GM23338 (cell line): ENCODE data around the gene MTR. TPM values are rescaled to one million over a fixed set of nuclear protein-coding genes. Genes with fewer than 3 reads are reported as not detected.

Source experiments
- ATAC-seq: fragments of 200-7000 bp; cut with Tn5 transposase; 3 replicates; pipeline ENCODE4 v1.9.1; 2020
- DNase-seq: peaks from one replicate; pipeline ENCODE4 v3.0.0-alpha.2; 2015; ENCODE audit warnings: low spot score
- H2AFZ ChIP-seq: fragments of 200-600 bp; sonication (generic); 2 replicates; pipeline ENCODE4 v1.8.0; 2016; ENCODE audit warnings: antibody characterized with exemption, mild to moderate bottlenecking, moderate library complexity
- H3F3A ChIP-seq: fragments of 200-600 bp; sonication (generic); replicated peaks from 2 replicates; pipeline ENCODE4 v1.8.0; 2017; ENCODE audit warnings: antibody characterized with exemption, mixed run types, low read depth
- H3K27ac ChIP-seq: fragments of 200-600 bp; sonication (generic); 2 replicates; pipeline ENCODE4 v1.6.1; 2016; ENCODE audit warnings: low read depth
- H3K27me3 ChIP-seq: fragments of 200-600 bp; sonication (generic); 2 replicates; pipeline ENCODE4 v1.8.0; 2016; ENCODE audit warnings: mild to moderate bottlenecking, mixed run types, moderate library complexity; ENCODE audit not compliant: insufficient read depth
- H3K36me3 ChIP-seq: fragments of 200-600 bp; sonication (generic); 2 replicates; pipeline ENCODE4 v1.8.0; 2016; ENCODE audit warnings: mild to moderate bottlenecking; ENCODE audit not compliant: insufficient read depth
- H3K4me1 ChIP-seq: fragments of 200-600 bp; sonication (generic); 2 replicates; pipeline ENCODE4 v1.8.0; 2016; ENCODE audit warnings: mild to moderate bottlenecking, moderate library complexity; ENCODE audit not compliant: insufficient read depth
- H3K4me2 ChIP-seq: fragments of 200-600 bp; sonication (generic); 2 replicates; pipeline ENCODE4 v1.7.1; 2017; ENCODE audit warnings: mixed run types
- H3K4me3 ChIP-seq: fragments of 200-600 bp; sonication (generic); 2 replicates; pipeline ENCODE4 v1.6.1; 2016; ENCODE audit warnings: mixed run types
- H3K79me2 ChIP-seq: fragments of 200-600 bp; sonication (generic); replicated peaks from 2 replicates; pipeline ENCODE4 v1.8.0; 2017; ENCODE audit warnings: mild to moderate bottlenecking; ENCODE audit not compliant: insufficient read depth
- H3K9me2 ChIP-seq: fragments of 200-600 bp; sonication (generic); 2 replicates; pipeline ENCODE4 v1.8.0; 2017; ENCODE audit not compliant: insufficient read depth
- H4K20me1 ChIP-seq: fragments of 200-600 bp; sonication (generic); replicated peaks from 2 replicates; pipeline ENCODE4 v1.8.0; 2017; ENCODE audit warnings: mild to moderate bottlenecking; ENCODE audit not compliant: insufficient read depth
- H3K27ac Mint-ChIP-seq: 2 replicates; pipeline ENCODE4 v1.8.0; 2020; ENCODE audit warnings: inconsistent platforms, mild to moderate bottlenecking, moderate library complexity, mixed read lengths
- H3K27me3 Mint-ChIP-seq: 3 replicates; pipeline ENCODE4 v1.8.0; 2022; ENCODE audit warnings: low read depth, mild to moderate bottlenecking, moderate library complexity, mixed read lengths, inconsistent platforms; ENCODE audit not compliant: insufficient read depth, poor library complexity
- H3K36me3 Mint-ChIP-seq: 3 replicates; pipeline ENCODE4 v1.8.0; 2021; ENCODE audit warnings: low read depth, mild to moderate bottlenecking, inconsistent platforms, moderate library complexity, mixed read lengths
- H3K4me1 Mint-ChIP-seq: 3 replicates; pipeline ENCODE4 v1.8.0; 2020; ENCODE audit warnings: mild to moderate bottlenecking, inconsistent platforms, mixed read lengths
- H3K4me3 Mint-ChIP-seq: 3 replicates; pipeline ENCODE4 v1.8.0; 2021; ENCODE audit warnings: moderate library complexity, mild to moderate bottlenecking, inconsistent platforms, mixed read lengths
- H3K9me3 Mint-ChIP-seq: 3 replicates; pipeline ENCODE4 v1.8.0; 2020; ENCODE audit warnings: moderate library complexity, mild to moderate bottlenecking, inconsistent platforms, mixed read lengths
- CREB1 ChIP-seq: fragments of 250-450 bp; sonication (Bioruptor Pico); IDR thresholded peaks from 2 replicates; pipeline ENCODE4 v1.5.0; 2020; ENCODE audit warnings: low read depth, mild to moderate bottlenecking, moderate library complexity
- EZH2 ChIP-seq: fragments of 200-600 bp; sonication (generic); IDR thresholded peaks from one replicate; pipeline ENCODE4 v1.8.0; 2017; ENCODE audit warnings: antibody characterized with exemption, mild to moderate bottlenecking, low read depth; ENCODE audit not compliant: unreplicated experiment
- EZH2phosphoT487 ChIP-seq: fragments of 200-600 bp; sonication (generic); IDR thresholded peaks from one replicate; pipeline ENCODE4 v1.8.1; 2018; ENCODE audit warnings: antibody characterized with exemption; ENCODE audit not compliant: unreplicated experiment
- JUNB ChIP-seq: IDR thresholded peaks from one replicate; pipeline ENCODE4 v1.6.1; 2016; ENCODE audit warnings: antibody characterized with exemption; ENCODE audit not compliant: unreplicated experiment
- NANOG ChIP-seq: IDR thresholded peaks from 2 replicates; pipeline ENCODE4 v1.6.1; 2016; ENCODE audit warnings: antibody characterized with exemption, borderline replicate concordance
- POLR2AphosphoS5 ChIP-seq: IDR thresholded peaks from 2 replicates; pipeline ENCODE4 v1.6.1; 2016; ENCODE audit warnings: antibody characterized with exemption, low read depth
- STAT1 ChIP-seq: IDR thresholded peaks from one replicate; pipeline ENCODE4 v1.6.1; 2016; ENCODE audit warnings: antibody characterized with exemption; ENCODE audit not compliant: unreplicated experiment
- ZNF114 ChIP-seq: fragments of 250-450 bp; sonication (Bioruptor Pico); IDR thresholded peaks from 2 replicates; pipeline ENCODE4 v1.5.0; 2020; ENCODE audit warnings: mild to moderate bottlenecking, moderate library complexity
- ZNF331 ChIP-seq: fragments of 250-450 bp; sonication (Bioruptor Pico); IDR thresholded peaks from 2 replicates; pipeline ENCODE4 v1.5.0; 2020; ENCODE audit warnings: low read depth, mild to moderate bottlenecking, moderate library complexity
- polyA plus RNA-seq: library from polyadenylated mRNA; unstranded; fragments of >200 nt; fragmentation: Nextera tagmentation; extraction: Ambion mirVana; gene quantifications from 2 replicates; pipeline ENCODE4 v1.2.1, GENCODE V29; 2016
- total RNA-seq: library from RNA; depleted of rRNA; stranded (reverse); fragments of >200 nt; shearing (Covaris generic); gene quantifications from 2 replicates; pipeline ENCODE4 v1.2.3, GENCODE V29; 2014
- TF ChIP-seq, protein P1 (sequence below): fragments of 250-450 bp; sonication (Bioruptor Pico); IDR thresholded peaks from 2 replicates; pipeline ENCODE4 v1.5.0; 2020; ENCODE audit warnings: mild to moderate bottlenecking, moderate library complexity
- TF ChIP-seq, protein P2 (sequence below): IDR thresholded peaks from 2 replicates; pipeline ENCODE4 v1.6.1; 2016; ENCODE audit warnings: antibody characterized with exemption
- TF ChIP-seq, protein P3 (sequence below), 2 experiments: fragments of 200-600 bp in 1 of 2; sonication (generic) in 1 of 2; conservative IDR thresholded peaks; 2 replicates each; pipeline versions ENCODE4 v1.5.1 to v1.6.1; 2016 to 2017; ENCODE audit warnings: antibody characterized with exemption in 2 of 2, low read depth in 2 of 2, mild to moderate bottlenecking in 2 of 2, moderate library complexity in 1 of 2
- TF ChIP-seq, protein P4 (sequence below): IDR thresholded peaks from one replicate; pipeline ENCODE4 v1.6.1; 2018; ENCODE audit warnings: antibody characterized with exemption; ENCODE audit not compliant: unreplicated experiment

The MTR gene
- total and polyA plus RNA-seq, 2 experiments from 2014 or later = 6.4 to 20.0 TPM

DNA sequence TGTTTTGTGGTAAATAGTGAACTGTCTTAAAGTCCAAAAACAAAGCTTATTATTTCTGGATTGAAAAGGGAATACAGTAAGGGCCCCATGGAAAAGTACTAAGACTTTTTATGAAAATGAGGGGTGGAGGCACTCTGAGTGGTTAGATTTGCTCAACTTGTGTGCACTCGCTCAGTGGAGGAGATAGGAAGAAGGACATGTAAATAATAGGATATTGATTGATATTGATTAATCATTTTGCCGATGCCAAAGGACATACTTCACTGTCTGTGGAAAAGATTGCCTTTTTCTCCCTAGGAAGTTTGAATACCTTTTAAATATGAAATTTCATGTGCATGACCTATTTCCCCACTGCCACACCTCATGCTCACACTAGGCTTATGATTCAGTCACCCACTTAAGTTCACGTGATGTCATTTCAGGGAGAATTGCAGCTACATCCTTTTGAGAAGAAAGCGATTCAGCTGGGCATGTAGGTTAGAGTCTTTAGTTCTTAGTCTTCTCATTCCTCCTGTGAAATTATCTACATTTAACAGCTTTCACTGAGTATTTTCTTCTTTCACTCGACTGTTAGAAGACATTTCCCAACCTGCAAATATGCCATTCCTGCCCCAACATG is 5.0 kb downstream of the MTR start:
- Histone ChIP-seq H3K4me3 (no peak overlapping the region), H3K36me3 (no peaks in the 10 kb centered on the region), H2AFZ (no peak overlapping the region), H4K20me1 (peaks cover 13% of the 10 kb centered on the region), H3K27me3 (no peaks in the 10 kb centered on the region), H3K4me2 (no peak overlapping the region), H3K9me2 (no peaks in the 10 kb centered on the region), H3F3A (no peaks in the 10 kb centered on the region), H3K4me1 (0 out of 2 replicates have a peak, but pooled peaks cover 3% of the 10 kb centered on the region), H3K27ac (no peak overlapping the region), H3K79me2 (peaks cover 65% of the 10 kb centered on the region)
- no peak for TF ChIP-seq ZNF114 (CRISPR knock-in tag)
- TF ChIP-seq, protein P1, sequence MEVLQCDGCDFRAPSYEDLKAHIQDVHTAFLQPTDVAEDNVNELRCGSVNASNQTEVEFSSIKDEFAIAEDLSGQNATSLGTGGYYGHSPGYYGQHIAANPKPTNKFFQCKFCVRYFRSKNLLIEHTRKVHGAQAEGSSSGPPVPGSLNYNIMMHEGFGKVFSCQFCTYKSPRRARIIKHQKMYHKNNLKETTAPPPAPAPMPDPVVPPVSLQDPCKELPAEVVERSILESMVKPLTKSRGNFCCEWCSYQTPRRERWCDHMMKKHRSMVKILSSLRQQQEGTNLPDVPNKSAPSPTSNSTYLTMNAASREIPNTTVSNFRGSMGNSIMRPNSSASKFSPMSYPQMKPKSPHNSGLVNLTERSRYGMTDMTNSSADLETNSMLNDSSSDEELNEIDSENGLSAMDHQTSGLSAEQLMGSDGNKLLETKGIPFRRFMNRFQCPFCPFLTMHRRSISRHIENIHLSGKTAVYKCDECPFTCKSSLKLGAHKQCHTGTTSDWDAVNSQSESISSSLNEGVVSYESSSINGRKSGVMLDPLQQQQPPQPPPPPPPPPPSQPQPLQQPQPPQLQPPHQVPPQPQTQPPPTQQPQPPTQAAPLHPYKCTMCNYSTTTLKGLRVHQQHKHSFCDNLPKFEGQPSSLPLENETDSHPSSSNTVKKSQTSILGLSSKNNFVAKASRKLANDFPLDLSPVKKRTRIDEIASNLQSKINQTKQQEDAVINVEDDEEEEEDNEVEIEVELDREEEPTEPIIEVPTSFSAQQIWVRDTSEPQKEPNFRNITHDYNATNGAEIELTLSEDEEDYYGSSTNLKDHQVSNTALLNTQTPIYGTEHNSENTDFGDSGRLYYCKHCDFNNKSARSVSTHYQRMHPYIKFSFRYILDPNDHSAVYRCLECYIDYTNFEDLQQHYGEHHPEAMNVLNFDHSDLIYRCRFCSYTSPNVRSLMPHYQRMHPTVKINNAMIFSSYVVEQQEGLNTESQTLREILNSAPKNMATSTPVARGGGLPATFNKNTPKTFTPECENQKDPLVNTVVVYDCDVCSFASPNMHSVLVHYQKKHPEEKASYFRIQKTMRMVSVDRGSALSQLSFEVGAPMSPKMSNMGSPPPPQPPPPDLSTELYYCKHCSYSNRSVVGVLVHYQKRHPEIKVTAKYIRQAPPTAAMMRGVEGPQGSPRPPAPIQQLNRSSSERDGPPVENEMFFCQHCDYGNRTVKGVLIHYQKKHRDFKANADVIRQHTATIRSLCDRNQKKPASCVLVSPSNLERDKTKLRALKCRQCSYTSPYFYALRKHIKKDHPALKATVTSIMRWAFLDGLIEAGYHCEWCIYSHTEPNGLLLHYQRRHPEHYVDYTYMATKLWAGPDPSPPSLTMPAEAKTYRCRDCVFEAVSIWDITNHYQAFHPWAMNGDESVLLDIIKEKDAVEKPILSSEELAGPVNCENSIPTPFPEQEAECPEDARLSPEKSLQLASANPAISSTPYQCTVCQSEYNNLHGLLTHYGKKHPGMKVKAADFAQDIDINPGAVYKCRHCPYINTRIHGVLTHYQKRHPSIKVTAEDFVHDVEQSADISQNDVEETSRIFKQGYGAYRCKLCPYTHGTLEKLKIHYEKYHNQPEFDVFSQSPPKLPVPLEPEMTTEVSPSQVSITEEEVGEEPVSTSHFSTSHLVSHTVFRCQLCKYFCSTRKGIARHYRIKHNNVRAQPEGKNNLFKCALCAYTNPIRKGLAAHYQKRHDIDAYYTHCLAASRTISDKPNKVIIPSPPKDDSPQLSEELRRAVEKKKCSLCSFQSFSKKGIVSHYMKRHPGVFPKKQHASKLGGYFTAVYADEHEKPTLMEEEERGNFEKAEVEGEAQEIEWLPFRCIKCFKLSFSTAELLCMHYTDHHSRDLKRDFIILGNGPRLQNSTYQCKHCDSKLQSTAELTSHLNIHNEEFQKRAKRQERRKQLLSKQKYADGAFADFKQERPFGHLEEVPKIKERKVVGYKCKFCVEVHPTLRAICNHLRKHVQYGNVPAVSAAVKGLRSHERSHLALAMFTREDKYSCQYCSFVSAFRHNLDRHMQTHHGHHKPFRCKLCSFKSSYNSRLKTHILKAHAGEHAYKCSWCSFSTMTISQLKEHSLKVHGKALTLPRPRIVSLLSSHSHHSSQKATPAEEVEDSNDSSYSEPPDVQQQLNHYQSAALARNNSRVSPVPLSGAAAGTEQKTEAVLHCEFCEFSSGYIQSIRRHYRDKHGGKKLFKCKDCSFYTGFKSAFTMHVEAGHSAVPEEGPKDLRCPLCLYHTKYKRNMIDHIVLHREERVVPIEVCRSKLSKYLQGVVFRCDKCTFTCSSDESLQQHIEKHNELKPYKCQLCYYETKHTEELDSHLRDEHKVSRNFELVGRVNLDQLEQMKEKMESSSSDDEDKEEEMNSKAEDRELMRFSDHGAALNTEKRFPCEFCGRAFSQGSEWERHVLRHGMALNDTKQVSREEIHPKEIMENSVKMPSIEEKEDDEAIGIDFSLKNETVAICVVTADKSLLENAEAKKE (CRISPR knock-in tag) = no peak
- TF ChIP-seq, protein P2, sequence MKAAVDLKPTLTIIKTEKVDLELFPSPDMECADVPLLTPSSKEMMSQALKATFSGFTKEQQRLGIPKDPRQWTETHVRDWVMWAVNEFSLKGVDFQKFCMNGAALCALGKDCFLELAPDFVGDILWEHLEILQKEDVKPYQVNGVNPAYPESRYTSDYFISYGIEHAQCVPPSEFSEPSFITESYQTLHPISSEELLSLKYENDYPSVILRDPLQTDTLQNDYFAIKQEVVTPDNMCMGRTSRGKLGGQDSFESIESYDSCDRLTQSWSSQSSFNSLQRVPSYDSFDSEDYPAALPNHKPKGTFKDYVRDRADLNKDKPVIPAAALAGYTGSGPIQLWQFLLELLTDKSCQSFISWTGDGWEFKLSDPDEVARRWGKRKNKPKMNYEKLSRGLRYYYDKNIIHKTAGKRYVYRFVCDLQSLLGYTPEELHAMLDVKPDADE = no peak
- no peak for TF ChIP-seq JUNB
- TF ChIP-seq, protein P3, sequence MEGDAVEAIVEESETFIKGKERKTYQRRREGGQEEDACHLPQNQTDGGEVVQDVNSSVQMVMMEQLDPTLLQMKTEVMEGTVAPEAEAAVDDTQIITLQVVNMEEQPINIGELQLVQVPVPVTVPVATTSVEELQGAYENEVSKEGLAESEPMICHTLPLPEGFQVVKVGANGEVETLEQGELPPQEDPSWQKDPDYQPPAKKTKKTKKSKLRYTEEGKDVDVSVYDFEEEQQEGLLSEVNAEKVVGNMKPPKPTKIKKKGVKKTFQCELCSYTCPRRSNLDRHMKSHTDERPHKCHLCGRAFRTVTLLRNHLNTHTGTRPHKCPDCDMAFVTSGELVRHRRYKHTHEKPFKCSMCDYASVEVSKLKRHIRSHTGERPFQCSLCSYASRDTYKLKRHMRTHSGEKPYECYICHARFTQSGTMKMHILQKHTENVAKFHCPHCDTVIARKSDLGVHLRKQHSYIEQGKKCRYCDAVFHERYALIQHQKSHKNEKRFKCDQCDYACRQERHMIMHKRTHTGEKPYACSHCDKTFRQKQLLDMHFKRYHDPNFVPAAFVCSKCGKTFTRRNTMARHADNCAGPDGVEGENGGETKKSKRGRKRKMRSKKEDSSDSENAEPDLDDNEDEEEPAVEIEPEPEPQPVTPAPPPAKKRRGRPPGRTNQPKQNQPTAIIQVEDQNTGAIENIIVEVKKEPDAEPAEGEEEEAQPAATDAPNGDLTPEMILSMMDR (conservative IDR thresholded peaks at IDR 0.05; ENCODE audit: low read depth in 2 of 2) = no peak
- TF ChIP-seq NANOG = no peak
- TF ChIP-seq ZNF331 = no peak
- TF ChIP-seq POLR2AphosphoS5 = no peak
- no peak for TF ChIP-seq STAT1
- TF ChIP-seq, protein P4, sequence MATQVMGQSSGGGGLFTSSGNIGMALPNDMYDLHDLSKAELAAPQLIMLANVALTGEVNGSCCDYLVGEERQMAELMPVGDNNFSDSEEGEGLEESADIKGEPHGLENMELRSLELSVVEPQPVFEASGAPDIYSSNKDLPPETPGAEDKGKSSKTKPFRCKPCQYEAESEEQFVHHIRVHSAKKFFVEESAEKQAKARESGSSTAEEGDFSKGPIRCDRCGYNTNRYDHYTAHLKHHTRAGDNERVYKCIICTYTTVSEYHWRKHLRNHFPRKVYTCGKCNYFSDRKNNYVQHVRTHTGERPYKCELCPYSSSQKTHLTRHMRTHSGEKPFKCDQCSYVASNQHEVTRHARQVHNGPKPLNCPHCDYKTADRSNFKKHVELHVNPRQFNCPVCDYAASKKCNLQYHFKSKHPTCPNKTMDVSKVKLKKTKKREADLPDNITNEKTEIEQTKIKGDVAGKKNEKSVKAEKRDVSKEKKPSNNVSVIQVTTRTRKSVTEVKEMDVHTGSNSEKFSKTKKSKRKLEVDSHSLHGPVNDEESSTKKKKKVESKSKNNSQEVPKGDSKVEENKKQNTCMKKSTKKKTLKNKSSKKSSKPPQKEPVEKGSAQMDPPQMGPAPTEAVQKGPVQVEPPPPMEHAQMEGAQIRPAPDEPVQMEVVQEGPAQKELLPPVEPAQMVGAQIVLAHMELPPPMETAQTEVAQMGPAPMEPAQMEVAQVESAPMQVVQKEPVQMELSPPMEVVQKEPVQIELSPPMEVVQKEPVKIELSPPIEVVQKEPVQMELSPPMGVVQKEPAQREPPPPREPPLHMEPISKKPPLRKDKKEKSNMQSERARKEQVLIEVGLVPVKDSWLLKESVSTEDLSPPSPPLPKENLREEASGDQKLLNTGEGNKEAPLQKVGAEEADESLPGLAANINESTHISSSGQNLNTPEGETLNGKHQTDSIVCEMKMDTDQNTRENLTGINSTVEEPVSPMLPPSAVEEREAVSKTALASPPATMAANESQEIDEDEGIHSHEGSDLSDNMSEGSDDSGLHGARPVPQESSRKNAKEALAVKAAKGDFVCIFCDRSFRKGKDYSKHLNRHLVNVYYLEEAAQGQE = no peak
- no peak for TF ChIP-seq EZH2
- no peak for TF ChIP-seq CREB1 (CRISPR knock-in tag)
- TF ChIP-seq EZH2phosphoT487 = no peak
- H3K9me3 Mint-ChIP-seq = no peaks in the 10 kb centered on the region
- peaks cover 6% of the 10 kb centered on the region; the same call in 2 of the 3 replicates for H3K4me1 Mint-ChIP-seq
- peaks cover 3% of the 10 kb centered on the region for H3K27me3 Mint-ChIP-seq
- no peak overlapping the region for H3K4me3 Mint-ChIP-seq
- no peaks in the 10 kb centered on the region; the same call in 2 of the 3 replicates for H3K36me3 Mint-ChIP-seq
- H3K27ac Mint-ChIP-seq = no peak overlapping the region
- ATAC-seq = no peak
- DNase-seq = no peak
